GM21619 (cell line): ENCODE data around the gene TNFAIP2.
"Not testable (repeated sequence)": the region's sequence is repeated elsewhere in the genome, so short reads cannot be mapped to it uniquely, and the experiment has no call there.

Experiments
- ATAC-seq: cut with Tn5 transposase; IDR thresholded peaks from one replicate; pipeline ENCODE4 v1.9.1; 2021; ENCODE audit not compliant: unreplicated experiment

TNFAIP2 gene

DNA sequence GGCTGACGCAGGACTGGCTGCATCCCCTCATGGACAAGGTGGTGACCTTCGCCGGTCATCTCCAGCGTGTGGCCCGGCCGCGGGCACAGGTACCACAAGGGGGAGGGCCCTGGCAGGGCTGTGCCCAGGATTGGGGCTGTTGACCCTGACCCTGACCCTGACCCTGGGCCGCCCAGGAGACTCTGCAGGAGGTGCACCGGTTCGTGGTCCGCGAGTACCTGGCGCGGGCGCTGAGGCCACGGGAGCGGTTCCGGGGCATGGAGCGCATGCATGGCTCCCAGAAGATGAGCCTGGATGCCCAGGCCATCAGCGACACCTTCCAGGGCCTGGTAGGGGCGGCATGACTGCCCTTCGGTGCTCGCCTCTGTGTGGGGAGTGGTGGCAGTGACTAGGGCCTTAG, 15.8 kb upstream of the TNFAIP2 start:
- no peak for ATAC-seq

DNA sequence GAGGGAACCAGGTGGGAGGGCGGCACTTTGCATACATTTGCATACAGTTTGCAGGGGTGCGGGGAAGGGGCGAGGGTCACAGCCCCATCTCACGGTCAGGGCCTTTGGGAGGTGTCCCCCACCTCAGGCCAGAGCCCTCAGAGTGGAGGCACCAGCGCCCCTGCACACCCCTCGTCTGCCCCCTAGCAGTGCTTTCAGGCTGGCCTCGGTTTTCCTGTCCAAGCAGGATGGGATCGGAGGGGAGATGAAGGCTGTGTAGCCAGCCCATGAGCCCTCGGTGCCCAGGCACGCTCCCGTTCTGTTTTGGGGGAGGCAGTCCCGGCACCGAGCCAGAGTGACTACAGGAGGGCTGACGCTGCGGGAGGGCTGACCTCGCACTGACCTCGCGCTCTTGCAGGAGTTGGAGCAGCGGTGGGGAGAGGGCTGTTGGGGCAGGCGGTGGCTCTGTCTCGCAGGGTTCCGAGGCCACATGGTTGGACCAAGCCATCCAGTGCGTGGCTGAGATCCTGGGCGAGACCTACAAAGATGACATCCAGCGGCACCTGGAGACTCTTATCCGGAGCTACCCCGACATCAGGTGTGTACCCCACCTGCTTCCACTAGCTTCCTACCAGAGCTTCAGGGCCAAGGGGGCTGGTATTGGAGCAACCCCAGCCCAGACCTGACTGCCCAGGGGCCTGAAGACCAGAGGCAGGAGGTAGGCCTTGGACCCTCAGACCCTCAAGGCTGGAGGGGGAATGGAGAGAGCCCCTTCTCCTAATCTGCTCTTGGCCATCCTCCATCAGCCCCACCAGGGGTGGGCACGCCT, 15.1 kb upstream of the TNFAIP2 start:
- ATAC-seq: no peak

DNA sequence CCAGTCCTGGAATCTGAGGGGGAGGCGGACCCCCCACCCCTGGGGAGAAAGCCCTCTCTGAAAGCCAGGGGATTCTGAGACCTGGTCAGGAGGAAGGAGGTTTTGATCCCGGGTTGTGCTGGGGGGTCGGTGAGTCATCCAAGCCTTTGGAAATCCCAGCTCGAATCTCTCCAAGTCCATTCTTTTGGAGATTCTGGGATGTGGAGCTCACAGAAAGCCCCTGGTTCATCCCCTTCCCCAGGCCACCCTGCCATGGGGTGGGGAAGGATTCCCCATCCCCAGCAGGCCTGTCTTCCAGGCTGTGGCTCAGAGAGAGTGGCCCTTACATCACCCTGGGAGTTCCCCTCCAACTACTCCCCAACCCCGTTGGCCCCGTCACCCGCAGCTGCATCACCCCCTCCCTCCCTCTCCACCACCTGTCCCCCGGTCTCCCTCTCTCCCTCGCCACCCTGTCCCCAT, 14.5 kb upstream of the TNFAIP2 start:
- peak; percentile 35 for ATAC-seq

DNA sequence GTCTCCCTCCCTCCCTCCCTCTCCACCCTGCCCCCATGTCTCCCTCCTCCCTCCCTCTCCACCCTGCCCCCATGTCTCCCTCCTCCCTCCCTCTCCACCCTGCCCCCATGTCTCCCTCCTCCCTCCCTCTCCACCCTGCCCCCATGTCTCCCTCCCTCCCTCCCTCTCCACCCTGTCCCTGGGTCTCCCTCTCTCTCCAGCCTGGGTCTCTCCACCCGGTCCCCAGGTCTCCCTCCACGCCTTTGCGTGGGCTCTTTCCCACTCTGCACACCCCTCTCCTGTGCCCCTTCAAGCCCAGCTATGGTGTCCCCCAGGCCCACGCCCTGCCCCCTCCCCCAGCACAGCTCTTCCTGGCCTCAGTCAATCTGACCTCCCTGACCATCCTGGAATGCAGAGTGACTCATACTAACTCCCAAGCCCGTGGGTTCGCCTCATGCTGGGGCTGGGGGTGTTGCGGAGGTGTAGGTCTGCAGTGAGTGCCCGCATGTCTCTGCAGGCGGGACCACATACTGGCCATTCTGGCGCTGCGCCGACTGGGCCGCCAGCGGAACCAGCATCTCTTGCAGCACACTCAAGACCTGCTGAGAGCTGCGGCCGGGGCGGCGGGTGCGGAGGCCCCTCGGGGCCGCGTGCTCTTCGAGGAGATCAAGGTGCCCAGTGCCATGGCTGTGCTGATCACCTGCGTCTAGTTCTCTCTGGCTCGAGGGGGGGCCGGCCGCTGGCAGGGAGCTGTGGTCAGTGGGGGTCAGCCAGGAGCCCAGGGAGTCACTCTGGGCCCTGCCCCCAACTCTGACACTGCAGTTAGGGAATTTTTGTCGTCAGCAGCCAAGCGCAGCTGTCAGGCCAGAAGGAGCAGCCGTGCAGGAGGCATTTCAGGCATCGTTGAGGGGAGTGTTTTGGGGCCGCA, 13.5 kb upstream of the TNFAIP2 start:
- no peak for ATAC-seq

DNA sequence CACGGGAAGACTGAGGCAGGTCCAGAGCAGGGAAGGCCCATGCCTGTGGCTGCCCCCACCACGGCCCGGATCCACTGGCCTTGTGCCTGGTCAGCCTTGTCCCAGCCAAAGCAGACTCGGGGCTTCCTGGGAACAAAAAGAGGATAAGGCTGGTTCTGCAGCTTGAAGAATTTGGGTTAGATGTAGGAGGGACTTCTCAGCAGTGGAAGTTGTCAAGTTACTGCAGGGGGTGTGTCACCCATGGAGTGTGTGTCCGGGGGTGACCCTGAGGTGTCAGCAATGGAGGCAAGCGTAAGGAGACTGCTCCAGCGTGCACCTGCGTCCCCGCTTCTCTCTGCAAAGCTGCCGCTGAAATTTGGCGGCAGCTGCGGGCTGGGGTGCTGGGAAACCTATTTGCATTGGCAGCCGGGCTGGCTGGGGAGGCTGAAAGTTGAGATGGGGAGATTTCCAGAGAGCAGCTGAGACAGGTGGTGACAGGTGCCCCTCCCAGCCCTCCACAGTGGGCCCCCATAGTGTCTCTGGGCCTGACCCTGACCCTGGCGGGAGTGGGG, 12.5 kb upstream of the TNFAIP2 start:
- ATAC-seq: no peak

DNA sequence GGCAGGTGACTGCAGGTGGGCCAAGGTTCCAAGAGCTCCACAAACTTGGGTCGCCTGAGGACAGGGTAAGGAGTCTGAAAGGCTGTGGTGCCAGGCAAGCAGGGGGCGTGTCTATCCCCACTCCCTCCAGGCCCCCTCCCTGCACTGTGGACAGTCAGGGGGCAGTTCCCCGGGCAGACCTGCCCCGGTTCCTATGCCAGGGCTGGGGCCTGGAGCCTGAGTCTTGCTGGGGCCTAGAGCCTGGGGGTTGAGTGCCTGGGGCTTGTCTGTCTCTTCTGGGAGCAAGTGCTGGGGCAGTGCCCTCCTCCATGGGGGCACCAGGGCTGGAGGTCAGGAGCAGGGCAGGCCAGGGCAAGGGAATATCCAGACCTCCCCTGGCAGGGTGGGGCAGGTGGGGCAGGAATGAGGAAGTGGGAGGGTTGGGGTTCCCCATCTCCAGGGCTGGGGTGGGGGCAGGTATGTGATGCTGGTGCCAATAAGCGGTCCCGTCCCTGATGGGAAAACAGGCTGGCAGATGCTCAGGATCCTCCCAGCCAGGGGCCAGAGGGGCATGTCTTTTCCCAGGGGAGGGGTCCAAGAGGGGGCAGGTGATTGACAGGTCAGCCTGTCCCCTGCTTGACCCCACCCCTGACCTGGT, 11.9 kb upstream of the TNFAIP2 start:
- no peak for ATAC-seq

DNA sequence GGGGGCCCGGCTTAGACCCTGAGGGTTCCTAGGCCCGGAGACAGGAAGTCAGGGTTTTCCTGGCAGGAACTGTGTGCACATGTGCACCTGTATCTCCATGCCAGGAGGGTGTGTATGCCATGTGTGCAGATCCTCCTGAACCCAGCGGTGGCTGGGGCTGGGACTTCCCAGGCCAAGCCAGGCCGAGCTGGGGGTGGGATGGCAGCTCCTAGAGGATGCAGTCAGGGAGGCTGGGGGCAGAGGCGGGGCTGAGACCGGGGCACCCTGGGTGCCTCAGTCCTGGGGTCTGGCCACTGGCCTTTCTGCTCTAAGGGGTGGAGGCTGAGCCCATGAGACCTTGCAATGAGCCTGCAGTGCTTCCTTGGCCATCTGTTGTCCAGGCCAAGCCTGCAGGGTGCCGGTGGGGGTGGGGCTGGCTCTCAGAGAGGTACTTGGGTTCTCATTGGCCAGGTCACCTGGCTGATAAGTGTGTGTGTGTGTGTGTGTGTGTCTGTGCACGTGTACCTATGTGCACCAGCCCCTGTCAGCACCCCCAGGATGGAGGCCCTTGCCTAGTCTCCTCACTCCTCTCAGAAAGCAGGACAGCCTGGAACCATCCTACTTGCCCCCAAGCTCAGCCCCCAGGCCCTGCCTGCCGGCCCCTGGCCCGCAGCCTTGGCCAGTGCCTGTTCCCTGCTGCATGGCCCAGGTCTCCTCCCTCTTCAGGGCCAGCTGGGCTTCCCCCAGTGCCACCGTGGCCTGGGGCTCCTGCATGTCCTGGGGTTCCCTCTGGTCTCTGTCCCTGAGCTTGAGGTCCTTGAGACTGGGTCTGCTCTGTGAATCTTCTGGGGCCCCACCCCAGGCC, 10.6 kb upstream of the TNFAIP2 start:
- no peak for ATAC-seq

DNA sequence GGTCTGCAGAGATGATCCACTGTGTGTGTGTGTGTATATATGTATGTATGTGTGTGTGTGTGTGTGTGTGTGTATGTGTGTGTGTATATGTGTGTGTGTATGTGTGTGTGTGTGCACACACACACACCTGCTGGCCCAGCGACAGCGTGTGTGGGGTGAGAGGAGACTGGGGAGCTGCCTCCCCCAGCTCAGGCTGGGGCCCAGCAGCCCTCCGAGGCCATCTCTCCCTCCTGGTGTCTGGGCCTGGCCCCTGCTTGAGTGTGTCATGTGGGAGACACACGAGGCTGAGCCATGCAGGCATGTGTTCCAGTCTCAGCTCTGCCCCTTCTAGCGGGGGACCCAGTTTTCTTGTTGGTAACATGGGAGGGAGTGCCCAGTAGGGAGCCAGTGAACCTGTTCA, 10.0 kb upstream of the TNFAIP2 start:
- no peak for ATAC-seq

DNA sequence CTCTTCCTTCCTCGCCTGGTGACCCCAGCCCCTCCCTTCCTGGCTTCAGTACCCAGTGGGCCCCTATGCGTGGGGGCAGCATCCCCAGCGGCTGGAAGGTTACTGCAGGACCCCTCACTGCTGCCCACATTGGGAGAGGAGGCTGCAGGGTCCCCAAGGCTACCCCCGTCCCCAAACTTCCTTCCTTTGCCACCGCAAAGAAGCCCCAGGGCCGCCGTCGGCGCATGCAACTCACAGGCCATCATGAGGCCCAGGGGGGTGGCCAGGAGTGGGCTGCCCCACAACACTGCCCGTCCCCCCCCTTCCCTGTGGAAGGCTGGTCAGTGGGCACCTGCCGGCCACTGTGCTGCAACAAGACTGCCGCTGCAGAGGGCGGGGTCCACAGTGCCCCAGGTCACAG, 9.5 kb upstream of the TNFAIP2 start:
- no peak for ATAC-seq

DNA sequence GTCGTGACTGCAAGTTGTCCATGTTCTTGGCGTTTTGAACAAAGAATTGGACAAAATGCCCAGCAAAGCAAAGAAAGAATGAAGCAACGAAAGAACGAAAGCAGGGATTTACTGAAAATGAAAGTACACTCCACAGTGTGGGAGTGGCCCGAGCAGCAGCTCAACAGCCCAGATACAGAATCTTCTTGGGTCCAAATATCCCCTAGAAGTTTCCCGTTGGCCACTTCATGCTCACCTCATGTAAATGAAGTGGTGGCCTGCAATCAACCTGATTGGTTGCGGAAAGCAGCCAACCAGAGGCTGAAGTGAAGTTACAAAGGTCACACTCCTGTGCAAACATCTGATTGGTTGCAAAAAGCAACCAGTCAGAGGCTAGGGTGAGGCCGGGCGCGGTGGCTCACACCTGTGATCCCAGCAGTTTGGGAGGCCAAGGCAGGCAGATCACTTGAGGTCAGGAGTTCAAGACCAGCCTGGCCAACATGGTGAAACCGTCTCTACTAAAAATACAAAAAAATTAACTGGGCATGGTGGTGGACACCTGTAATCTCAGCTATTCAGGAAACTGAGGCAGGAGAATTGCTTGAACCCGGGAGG, 8.1 kb upstream of the TNFAIP2 start:
- not testable (repeated sequence) for ATAC-seq

DNA sequence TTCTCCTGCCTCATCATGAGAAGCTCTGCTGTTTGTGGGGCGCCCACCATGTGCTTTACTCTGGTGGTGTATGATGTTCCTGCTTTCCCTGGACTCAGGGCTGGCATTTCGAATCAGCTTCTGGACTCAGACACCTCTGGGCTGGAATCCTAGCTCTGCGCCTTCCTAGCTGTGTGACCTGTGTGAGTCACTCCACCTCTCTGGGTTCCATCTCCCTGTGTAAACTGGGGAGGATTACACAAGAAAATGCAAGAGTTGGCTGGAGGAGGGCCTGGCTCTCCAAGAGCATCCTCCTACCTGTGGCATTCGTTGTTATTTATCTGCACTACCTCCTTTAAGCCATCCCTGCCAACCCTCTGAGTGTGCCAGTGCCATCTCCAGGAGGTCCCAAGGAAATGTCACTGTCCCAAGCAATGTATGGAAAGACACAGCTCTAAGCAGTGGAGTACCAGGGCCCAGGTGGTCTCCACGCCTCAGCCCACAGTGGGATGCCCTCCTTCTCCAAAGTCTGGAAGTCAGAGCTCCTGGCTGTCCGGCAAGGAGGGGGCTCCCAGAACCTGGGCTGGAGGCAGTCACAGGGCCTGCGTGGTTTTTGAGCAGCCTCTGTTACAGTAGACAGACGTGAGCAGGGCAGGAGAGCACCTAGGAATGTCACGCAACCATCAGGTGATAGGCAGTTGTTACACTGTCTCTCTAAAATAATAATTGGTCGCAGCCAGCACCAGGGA, 7.3 kb upstream of the TNFAIP2 start:
- no peak for ATAC-seq

DNA sequence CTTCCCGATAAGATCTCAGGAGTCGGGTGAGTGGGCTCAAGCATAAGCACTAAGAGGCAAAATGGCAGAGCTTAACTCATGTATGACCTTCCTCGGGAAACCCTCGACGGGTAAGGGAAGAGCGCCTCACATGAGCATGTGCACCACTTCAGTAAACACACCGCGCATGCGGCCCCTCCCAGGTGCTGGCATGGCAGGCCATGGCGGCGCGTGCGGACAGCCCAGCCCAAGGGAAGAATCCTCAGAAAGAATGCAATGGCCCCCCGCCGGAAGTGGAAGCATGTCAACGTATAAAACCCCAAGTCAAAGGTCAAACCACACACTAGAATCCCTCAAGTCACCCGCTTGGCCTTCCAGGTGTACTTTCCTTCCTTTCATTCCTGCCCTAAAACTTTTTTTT, 6.6 kb upstream of the TNFAIP2 start:
- ATAC-seq: no peak

DNA sequence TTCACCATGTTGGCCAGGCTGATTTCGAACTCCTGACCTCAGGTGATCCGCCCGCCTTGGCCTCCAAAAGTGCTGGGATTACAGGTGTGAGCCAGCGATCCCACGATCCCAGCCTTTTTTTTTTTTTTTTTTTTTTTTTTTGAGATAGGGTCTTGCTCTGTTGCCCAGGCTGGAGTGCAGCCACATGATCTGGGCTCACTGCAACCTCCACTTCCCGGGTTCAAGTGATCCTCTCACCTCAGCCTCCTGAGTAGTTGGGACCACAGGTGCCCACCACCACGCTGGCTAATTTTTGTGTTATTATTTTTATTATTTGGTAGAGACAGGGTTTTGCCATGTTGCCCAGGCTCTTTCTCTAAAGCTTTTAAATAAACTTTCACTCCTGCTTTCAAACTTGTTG, 5.8 kb upstream of the TNFAIP2 start:
- ATAC-seq: not testable (repeated sequence)

DNA sequence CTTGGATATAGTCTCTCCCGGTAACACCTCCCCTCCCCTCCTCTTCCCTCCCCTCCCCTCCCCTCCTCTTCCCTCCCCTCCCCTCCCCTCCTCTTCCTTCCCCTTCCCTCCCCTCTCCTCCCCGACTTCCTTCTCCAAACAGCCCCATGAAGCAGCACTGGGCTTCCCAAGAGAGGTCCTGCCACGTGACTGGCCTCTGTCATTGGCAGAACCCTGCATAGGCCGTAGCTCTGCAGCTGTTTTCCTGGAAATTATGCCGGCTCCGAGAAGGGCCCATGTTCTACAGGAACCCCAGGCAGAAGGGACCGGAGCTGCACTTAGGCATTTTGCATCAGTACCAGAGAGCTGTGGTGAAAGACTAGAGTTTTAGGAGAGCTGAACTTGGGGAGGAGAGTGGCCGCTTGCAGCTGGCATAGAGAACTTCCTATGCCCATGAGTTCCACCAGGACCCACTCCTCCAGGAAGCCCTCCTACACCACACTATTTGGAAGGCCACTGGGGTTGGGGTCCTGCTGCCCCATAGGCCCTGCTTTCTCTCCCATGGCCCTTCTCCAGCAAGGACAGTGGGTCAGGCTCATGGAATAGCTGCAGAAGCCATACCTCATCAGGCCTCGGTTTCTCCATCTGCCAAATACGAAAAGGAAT, 5.1 kb upstream of the TNFAIP2 start:
- ATAC-seq: no peak

DNA sequence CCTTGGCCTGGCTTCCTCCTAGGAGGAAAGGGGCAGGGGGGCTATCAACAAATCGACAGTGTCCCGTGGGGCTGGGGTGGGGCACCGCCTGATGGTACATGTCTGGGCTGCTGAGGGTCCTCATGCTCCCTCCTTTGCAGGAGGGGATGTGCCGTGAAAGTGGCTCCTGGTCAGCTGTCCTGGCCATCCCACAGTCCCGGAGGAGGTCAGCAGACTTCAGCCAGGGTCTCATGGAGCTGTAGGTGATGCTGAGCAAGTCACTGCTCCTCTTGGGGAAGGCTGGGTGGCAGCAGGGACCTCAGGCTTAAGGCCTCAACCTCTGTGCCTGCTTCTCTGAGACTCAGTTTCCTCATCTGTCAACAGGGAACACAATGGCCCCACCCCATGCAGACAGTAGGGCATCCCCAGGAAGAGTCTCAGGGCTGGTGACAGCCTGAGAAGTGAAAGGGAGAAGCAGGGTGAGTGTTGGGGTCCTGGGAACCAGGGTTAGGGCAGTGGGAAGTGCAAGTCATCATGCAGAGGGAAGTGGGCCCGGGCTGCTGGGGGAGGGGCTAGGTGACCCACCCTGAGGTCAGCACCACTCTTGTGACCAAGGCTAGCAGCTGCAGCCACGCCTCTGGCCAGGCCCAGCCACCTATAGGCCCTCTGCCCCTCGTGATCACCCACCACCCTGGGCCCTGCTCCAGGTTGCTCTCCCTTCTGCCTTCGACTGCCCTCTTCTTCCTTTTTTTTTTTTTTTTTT, 4.4 kb upstream of the TNFAIP2 start:
- ATAC-seq: no peak

DNA sequence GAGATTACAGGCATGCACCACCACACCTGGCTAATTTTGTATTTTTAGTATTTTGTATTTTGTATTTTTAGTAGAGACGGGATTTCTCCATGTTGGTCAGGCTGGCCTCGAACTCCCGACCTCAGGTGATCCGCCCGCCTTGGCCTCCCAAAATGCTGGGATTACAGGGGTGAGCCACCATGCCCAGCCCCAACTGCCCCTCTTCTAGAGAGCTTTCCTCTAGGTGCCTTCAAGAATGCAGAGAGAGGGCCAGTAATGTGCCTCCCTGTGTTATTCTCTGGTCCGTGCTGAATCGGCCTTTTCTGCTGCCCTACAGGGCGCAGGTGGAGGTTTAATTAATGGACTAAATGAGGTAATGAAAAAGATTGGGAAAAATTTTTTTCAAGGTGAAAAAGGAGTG, 3.7 kb upstream of the TNFAIP2 start:
- ATAC-seq: not testable (repeated sequence)

DNA sequence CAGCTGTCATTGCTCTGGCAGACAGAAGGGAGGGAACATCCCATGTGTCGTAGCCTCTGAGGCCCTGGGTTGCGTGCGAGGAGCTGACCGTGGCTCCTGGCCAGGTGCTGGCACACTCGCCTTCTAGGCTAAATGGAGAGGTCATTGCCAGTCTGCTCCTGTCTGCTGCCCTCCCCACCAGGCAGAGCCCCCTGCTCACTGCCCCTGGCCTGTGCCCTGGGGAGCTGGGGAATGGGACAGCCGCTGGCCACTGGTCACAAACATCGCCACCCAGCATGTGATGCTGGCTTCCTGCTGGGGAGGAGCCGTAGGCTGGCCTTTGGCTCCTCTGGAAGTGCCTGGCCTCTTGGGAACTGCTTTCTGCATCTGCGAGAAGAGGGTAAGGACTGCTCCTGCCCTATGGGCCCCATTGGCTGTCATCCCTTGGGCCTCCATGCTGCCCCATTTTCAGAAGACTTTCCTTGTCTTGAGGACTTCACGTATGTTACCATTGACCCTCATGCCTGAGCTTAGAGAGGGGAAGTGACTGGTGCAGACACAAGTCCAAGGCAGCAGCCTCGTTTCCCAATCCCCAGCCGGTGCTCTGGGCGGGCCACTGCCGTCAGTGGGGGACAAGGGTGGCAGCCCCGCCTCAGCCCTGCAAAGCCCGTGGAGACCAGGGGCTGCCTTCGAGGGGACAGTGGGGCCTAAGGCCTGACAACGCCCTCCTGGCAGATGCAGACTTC, 2.0 kb upstream of the TNFAIP2 start:
- ATAC-seq: no peak
